ENCODE data around the gene FBXO44. TPM values are rescaled to one million over a fixed set of nuclear protein-coding genes. Genes with fewer than 3 reads are reported as not detected.

The FBXO44 gene
- total RNA-seq, 4 donors from 2014 or later: 17.2 to 56.3 (median 28.1) TPM

- H3K36me3 ChIP-seq: peaks cover 34% of the 10 kb centered on the region
- H3K27me3 ChIP-seq: no peaks in the 10 kb centered on the region
- no peaks in the 10 kb centered on the region for H3K9me3 ChIP-seq
- H3K4me1 ChIP-seq: peaks cover 23% of the 10 kb centered on the region
- DNase-seq (ENCODE audit: low spot score in 2 of 2): no peak
- TF ChIP-seq POLR2AphosphoS5 (IDR thresholded peaks at IDR 0.05): no peak
- H3K4me3 ChIP-seq: no peak overlapping the region
- 90% methylated on average over 12 of the region's 23 CpGs for WGBS
- no peak overlapping the region for H3K27ac ChIP-seq
Measured at GRCh38 chr1:11658542-11658941, 3.9 kb downstream of the FBXO44 start.

DNA sequence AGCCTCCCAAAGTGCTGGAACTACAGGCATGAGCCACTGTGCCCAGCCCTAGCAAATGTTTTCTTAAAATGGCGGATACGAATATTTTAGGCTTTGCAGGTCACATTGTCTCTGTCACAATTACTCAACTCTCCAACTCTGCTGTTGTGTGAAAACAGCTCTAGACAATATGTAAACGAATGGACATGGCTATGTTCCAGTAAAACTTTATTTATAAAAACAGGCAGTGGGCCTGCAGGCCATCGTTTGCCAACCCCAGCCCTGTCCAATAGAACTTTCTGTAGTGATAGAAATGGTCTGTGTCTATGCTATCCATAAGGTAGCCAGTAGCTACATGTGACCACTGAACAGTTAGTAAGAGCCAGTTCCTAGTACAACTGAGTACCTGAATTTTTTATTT lies 5.1 kb downstream of the FBXO44 start:
- Histone ChIP-seq H3K27me3 (no peaks in the 10 kb centered on the region), H3K9me3 (no peaks in the 10 kb centered on the region), H3K27ac (no peak overlapping the region), H3K36me3 (peaks cover 34% of the 10 kb centered on the region), H3K4me3 (no peak overlapping the region), H3K4me1 (peaks cover 25% of the 10 kb centered on the region)
- DNase-seq (ENCODE audit: low spot score in 2 of 2): no peak
- 82% methylated on average over 4 of the region's 4 CpGs for WGBS
- TF ChIP-seq EP300 (IDR thresholded peaks at IDR 0.05) (no peak), POLR2AphosphoS5 (IDR thresholded peaks at IDR 0.05) (no peak), POLR2A (IDR thresholded peaks at IDR 0.05) (no peak)
- TF ChIP-seq, protein P1, sequence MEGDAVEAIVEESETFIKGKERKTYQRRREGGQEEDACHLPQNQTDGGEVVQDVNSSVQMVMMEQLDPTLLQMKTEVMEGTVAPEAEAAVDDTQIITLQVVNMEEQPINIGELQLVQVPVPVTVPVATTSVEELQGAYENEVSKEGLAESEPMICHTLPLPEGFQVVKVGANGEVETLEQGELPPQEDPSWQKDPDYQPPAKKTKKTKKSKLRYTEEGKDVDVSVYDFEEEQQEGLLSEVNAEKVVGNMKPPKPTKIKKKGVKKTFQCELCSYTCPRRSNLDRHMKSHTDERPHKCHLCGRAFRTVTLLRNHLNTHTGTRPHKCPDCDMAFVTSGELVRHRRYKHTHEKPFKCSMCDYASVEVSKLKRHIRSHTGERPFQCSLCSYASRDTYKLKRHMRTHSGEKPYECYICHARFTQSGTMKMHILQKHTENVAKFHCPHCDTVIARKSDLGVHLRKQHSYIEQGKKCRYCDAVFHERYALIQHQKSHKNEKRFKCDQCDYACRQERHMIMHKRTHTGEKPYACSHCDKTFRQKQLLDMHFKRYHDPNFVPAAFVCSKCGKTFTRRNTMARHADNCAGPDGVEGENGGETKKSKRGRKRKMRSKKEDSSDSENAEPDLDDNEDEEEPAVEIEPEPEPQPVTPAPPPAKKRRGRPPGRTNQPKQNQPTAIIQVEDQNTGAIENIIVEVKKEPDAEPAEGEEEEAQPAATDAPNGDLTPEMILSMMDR (IDR thresholded peaks at IDR 0.05): no peak

DNA sequence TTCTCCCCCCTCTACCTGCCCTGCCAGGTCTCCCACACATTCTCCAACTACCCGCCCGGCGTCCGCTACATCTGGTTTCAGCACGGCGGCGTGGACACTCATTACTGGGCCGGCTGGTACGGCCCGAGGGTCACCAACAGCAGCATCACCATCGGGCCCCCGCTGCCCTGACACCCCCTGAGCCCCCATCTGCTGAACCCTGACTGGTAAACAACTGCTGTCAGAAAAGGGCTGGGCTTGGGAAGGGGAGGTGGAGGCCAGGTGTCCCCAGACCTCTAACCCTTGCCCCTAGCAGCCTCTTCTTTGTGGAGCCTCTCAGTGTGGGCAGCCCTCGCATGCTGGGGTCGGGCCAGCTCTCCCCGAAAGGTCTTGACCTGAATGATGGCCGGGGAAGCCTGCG lies 6.4 kb downstream of the FBXO44 start:
- H3K4me1 ChIP-seq: peaks cover 14% of the 10 kb centered on the region
- H3K27ac ChIP-seq: no peak overlapping the region
- peaks cover 34% of the 10 kb centered on the region for H3K36me3 ChIP-seq
- DNase-seq (ENCODE audit: low spot score in 2 of 2): no peak
- 94% methylated on average over 16 of the region's 17 CpGs for WGBS
- no peaks in the 10 kb centered on the region for H3K9me3 ChIP-seq
- TF ChIP-seq POLR2AphosphoS5 (IDR thresholded peaks at IDR 0.05): no peak
- no peak for TF ChIP-seq POLR2A (IDR thresholded peaks at IDR 0.05)
- no peak for TF ChIP-seq EP300 (IDR thresholded peaks at IDR 0.05)
- no peak overlapping the region for H3K4me3 ChIP-seq
- no peaks in the 10 kb centered on the region for H3K27me3 ChIP-seq

DNA sequence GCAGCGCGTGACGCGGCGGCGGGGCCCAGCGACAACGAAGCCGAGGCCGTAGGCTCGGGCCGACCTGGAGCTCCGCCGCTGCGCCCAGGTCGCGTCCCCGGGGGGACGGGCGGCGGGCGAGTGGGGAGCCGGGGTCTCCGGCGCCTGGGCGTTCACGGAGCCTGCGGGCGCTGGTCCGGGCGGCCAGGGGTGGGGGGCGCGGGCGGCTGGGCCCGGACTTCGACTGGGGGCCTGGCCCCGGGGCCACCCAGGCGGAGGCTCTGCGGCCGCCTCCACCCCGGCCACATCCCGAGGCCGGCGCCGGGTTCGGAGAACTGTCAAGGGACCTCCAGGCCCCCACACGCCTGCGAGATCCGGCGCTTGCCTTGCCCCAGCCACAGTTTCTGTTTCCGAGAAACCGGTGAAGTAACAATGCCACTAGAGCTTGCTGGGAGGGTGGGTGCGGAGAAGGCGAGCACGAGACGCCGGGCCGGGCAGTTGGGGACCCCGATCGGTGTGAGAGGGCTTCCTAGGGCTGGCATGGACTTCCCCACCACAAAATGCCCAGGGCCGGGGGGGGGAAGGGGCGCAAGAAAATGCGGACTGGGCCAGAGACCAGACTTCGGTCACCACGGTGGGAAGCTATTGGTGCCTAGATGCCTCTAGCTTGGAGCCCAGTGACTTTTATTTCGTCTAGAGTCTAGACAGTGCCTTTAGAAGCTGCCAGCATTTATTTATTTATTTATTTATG lies 9.8 kb downstream of the FBXO44 start:
- Histone ChIP-seq H3K36me3 (peaks cover 30% of the 10 kb centered on the region), H3K4me3 (peak overlapping the region; percentile 89), H3K4me1 (peaks cover 14% of the 10 kb centered on the region), H3K9me3 (no peaks in the 10 kb centered on the region), H3K27me3 (no peaks in the 10 kb centered on the region), H3K27ac (peak overlapping the region; percentile 82)
- peak in 1 of 2 donors; percentile 74 for DNase-seq (ENCODE audit: low spot score in 2 of 2)
- 1% methylated on average over 20 of the region's 66 CpGs for WGBS
- TF ChIP-seq, protein P1 (IDR thresholded peaks at IDR 0.05): no peak

- TF ChIP-seq POLR2A (IDR thresholded peaks at IDR 0.05) (no peak), POLR2AphosphoS5 (IDR thresholded peaks at IDR 0.05) (no peak), EP300 (IDR thresholded peaks at IDR 0.05) (no peak)
- TF ChIP-seq, protein P1 (IDR thresholded peaks at IDR 0.05): no peak
- no peaks in the 10 kb centered on the region for H3K9me3 ChIP-seq
- no peaks in the 10 kb centered on the region for H3K27me3 ChIP-seq
- 72% methylated on average over 3 of the region's 14 CpGs for WGBS
- peaks cover 14% of the 10 kb centered on the region for H3K4me1 ChIP-seq
- DNase-seq (ENCODE audit: low spot score in 2 of 2): no peak
- no peak overlapping the region for H3K27ac ChIP-seq
- H3K4me3 ChIP-seq: no peak overlapping the region
- peaks cover 38% of the 10 kb centered on the region for H3K36me3 ChIP-seq
Measured at GRCh38 chr1:11668516-11668915, 13.8 kb downstream of the FBXO44 start.

GRCh38 chr1:11670747-11671146 lies 16.1 kb downstream of the FBXO44 start:
- H3K9me3 ChIP-seq: no peaks in the 10 kb centered on the region
- DNase-seq (ENCODE audit: low spot score in 2 of 2): no peak
- TF ChIP-seq, protein P1 (IDR thresholded peaks at IDR 0.05): no peak
- TF ChIP-seq POLR2A (IDR thresholded peaks at IDR 0.05): no peak
- TF ChIP-seq EP300 (IDR thresholded peaks at IDR 0.05): no peak
- no peak for TF ChIP-seq POLR2AphosphoS5 (IDR thresholded peaks at IDR 0.05)
- peaks cover 61% of the 10 kb centered on the region for H3K36me3 ChIP-seq
- H3K27me3 ChIP-seq: no peaks in the 10 kb centered on the region
- no peak overlapping the region for H3K4me3 ChIP-seq
- no peaks in the 10 kb centered on the region for H3K4me1 ChIP-seq
- H3K27ac ChIP-seq: no peak overlapping the region
- WGBS: 81% methylated on average over 5 of the region's 6 CpGs
